SJCRH30 (cell line): ENCODE data around the gene TREX2. TPM values are rescaled to one million over a fixed set of nuclear protein-coding genes. Genes with fewer than 3 reads are reported as not detected.
"Not testable (repeated sequence)": the region's sequence is repeated elsewhere in the genome, so short reads cannot be mapped to it uniquely, and the experiment has no call there.

Source experiments
- DNase-seq, 2 experiments: peaks; one replicate each; pipeline ENCODE4 v3.0.0-alpha.2; 2015 to 2020
- H3K27ac ChIP-seq: fragments of 250-450 bp; sonication (Bioruptor Pico); 2 replicates; pipeline ENCODE4 v1.5.1; 2020; ENCODE audit warnings: mild to moderate bottlenecking, moderate library complexity
- H3K27me3 ChIP-seq: fragments of 250-450 bp; sonication (Bioruptor Pico); 2 replicates; pipeline ENCODE4 v1.5.1; 2020; ENCODE audit warnings: mild to moderate bottlenecking, moderate library complexity
- H3K36me3 ChIP-seq: fragments of 250-450 bp; sonication (Bioruptor Pico); 2 replicates; pipeline ENCODE4 v1.5.1; 2020; ENCODE audit warnings: mild to moderate bottlenecking, moderate library complexity
- H3K4me1 ChIP-seq: fragments of 250-450 bp; sonication (Bioruptor Pico); 2 replicates; pipeline ENCODE4 v1.5.1; 2020; ENCODE audit warnings: mild to moderate bottlenecking, moderate library complexity
- H3K4me3 ChIP-seq: fragments of 250-450 bp; sonication (Bioruptor Pico); 2 replicates; pipeline ENCODE4 v1.5.1; 2020; ENCODE audit warnings: mild to moderate bottlenecking, moderate library complexity
- H3K9me3 ChIP-seq: fragments of 250-450 bp; sonication (Bioruptor Pico); replicated peaks from 2 replicates; pipeline ENCODE4 v1.5.1; 2020; ENCODE audit warnings: mild to moderate bottlenecking, moderate library complexity
- total RNA-seq: library from RNA; depleted of rRNA; stranded (reverse); fragments of >200 nt; shearing (Covaris generic); gene quantifications from 2 replicates; pipeline ENCODE4 v1.2.3, GENCODE V29; 2014; rRNA removed

TREX2 gene
- total RNA-seq, 1 experiment from 2014 or later, result 0.67 TPM

- not testable (repeated sequence) for H3K27me3 ChIP-seq, H3K36me3 ChIP-seq, H3K27ac ChIP-seq, H3K9me3 ChIP-seq, DNase-seq, H3K4me3 ChIP-seq, H3K4me1 ChIP-seq
Observed at GRCh38 chrX:153404333-153404732, 41.5 kb downstream of the TREX2 start.

DNA sequence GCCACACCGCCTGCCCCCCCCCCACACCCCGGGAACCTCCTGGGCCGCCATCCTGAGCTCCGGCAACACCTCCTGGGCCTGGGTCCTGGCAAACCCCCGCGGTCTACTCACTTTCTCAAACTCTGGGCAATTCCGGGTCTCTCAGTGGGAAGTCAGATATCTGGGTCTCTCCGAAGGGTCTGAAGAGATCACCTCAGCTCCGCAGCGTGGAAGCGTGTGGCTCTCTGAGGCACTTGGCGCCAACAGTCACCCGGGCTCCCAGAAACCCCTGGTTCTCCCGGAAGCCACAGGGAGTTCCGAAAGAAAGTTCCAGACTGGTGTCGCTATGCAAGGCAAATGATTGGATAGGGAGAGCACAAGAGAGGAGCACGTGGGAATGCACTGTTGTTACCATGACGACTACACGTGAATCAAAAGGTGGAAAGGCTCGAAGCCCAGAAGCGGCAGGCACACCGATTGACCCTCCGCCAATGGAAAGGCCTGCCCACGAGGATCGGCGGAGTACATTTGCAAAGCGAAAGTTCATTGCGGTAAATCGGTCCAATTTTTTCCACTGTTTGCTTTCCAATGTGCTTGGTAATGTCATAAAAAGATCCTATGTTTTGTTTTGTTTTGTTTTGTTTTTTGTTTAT, 44.6 kb downstream of the TREX2 start, which contains the start of gene PNMA6E:
Gene PNMA6E (minus strand): TSS at position 218 of the 632 bp plus-strand sequence. CDS start 2,501 bp downstream, outside the sequence.
- no peak within 1 kb of the TSS for H3K27ac ChIP-seq
- no peak for DNase-seq
- no peaks in the 10 kb centered on the region for H3K9me3 ChIP-seq
- no peaks in the 10 kb centered on the region for H3K27me3 ChIP-seq
- H3K4me1 ChIP-seq, result no peaks in the 10 kb centered on the region
- no peak within 1 kb of the TSS for H3K4me3 ChIP-seq
- no peaks in the 10 kb centered on the region for H3K36me3 ChIP-seq

GRCh38 chrX:153400146-153401132, 45.4 kb downstream of the TREX2 start:
- no peaks in the 10 kb centered on the region for H3K4me1 ChIP-seq
- no peaks in the 10 kb centered on the region for H3K9me3 ChIP-seq
- no peaks in the 10 kb centered on the region for H3K36me3 ChIP-seq
- H3K27me3 ChIP-seq, result no peaks in the 10 kb centered on the region
- H3K27ac ChIP-seq, result no peak overlapping the region
- DNase-seq, result peak; percentile 24 to 51
- no peak overlapping the region for H3K4me3 ChIP-seq

- H3K36me3 ChIP-seq, result no peaks in the 10 kb centered on the region
- no peaks in the 10 kb centered on the region for H3K9me3 ChIP-seq
- H3K4me1 ChIP-seq, result no peaks in the 10 kb centered on the region
- no peak for DNase-seq
- H3K27ac ChIP-seq, result no peak overlapping the region
- no peak overlapping the region for H3K4me3 ChIP-seq
- H3K27me3 ChIP-seq, result no peaks in the 10 kb centered on the region
Observed at GRCh38 chrX:153398275-153398960, 47.4 kb downstream of the TREX2 start.

DNA sequence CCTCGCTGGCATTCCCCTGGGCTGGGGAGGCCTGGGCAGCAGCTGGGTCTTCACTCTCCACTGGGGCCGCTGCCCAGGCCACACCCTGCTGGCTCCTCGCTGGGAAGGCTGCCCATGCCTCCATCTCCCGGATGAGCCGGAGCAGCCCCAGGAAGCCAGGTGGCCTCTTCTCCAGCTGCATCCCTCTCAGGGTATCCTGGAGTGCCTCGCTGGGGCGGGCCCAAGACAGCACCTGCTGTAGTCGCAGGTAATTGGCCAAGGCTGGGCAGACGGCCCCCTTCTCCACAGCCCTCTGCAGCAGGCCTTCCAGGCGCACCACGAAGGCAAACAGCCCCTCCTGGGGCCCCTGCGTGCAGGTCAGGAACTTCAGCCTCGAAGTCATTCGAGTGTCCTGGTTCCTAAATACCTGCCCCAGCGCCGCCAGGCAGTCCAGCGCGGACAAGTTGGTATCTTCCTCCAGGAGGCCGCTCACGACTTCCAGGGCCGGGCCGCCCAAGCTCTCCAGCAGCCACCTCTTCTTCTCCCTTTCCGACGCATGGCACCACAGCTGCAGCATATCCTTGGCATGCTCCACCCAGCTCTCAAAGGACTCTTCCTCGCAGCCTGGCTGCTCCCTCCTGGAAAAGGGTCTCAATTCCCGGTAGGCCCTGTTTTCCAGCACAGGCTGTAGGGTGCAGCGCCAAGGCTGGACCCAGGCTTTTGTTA, 48.4 kb downstream of the TREX2 start:
- Histone ChIP-seq H3K36me3 (no peaks in the 10 kb centered on the region), H3K9me3 (no peaks in the 10 kb centered on the region), H3K27ac (no peak overlapping the region), H3K4me3 (no peak overlapping the region), H3K4me1 (no peaks in the 10 kb centered on the region), H3K27me3 (no peaks in the 10 kb centered on the region)
- no peak for DNase-seq

DNA sequence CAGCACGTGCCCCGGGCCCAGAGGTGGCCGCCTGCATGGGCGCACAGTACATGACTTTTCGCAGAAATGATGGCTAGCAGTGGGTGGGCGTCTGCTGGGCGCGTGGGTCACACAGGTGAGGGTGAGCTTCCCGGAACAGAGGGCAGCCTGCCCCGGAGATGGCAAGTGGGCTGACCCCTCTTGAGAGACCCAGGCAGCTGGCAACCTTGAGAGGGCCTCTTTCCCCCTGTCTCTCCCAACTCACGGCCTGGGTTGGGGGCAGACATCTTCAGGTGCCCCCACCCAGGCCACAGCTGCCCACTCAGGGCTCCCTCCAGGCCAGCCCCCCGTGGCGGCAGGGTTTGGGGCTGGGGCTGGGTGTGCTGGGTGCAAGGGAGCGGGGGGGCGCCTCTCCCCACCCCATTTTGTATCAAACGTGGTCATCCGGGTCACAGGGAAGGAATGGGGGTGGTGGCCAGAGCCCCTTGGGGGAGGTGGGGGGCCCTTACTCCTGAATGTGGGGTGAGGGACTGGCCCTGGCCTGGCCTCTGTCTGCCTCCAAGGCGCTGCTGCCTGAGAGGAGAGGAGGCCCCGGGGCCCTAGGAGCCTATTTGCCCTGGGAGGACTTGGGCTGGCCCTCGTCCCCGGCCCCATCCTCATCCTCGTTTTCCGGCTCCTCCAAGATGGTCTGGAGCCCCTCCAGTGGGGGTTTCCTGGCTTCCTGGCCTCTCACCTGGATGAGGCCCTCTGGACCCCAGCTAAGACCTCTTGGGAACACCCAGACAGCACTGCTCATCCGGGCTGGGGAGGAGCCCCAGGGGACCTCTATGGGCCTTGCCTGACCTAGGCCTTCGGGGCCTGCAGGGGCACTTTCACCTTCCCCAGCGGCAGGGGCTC, 49.3 kb downstream of the TREX2 start:
- no peak for DNase-seq
- Histone ChIP-seq H3K4me1 (no peaks in the 10 kb centered on the region), H3K27ac (no peak overlapping the region), H3K4me3 (no peak overlapping the region), H3K9me3 (no peaks in the 10 kb centered on the region), H3K27me3 (no peaks in the 10 kb centered on the region), H3K36me3 (no peaks in the 10 kb centered on the region)

DNA sequence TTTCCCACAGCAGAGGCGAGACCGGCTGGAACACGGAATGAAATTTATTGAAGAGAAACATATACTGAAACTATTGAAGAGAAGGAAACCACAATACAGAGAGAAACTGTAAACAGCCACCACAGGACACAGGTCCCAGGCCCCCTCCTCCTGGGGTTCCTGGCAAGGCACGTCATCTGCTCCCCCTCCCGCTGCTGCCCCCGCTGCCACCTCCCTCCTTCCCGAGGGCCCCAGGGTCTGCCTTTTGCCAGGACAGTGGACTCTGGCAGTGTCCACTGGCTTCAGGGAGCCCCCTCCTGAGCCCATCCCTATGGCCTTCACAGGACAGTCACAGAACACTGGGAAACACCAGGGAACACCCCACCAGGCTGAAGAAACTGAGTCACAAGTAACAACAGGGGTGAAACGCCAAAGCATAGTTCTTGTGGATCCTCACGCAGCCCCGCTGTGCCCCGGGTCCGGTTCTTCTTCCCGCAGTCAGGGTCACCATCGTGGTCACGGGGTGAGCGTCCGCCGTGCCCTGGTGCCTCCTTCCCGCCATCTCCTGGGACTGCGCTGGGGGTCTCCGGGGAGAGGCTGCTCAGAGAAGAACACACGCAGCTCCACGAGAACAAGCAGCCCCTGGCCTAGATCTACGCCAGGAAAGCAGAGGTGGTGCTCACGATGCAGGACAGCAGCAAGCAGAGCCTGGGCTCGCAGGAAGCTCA, 50.1 kb downstream of the TREX2 start:
- no peaks in the 10 kb centered on the region for H3K9me3 ChIP-seq
- no peaks in the 10 kb centered on the region for H3K36me3 ChIP-seq

GRCh38 chrX:153394612-153395011, 51.2 kb downstream of the TREX2 start:
- no peaks in the 10 kb centered on the region for H3K27me3 ChIP-seq
- H3K4me3 ChIP-seq, result no peak overlapping the region
- H3K27ac ChIP-seq, result no peak overlapping the region
- H3K9me3 ChIP-seq, result no peaks in the 10 kb centered on the region
- DNase-seq, result no peak
- no peaks in the 10 kb centered on the region for H3K36me3 ChIP-seq
- H3K4me1 ChIP-seq, result no peaks in the 10 kb centered on the region

More for the DNA sequence above, 50.1 kb downstream of the TREX2 start:
- no peak overlapping the region for H3K27ac ChIP-seq
- no peaks in the 10 kb centered on the region for H3K4me1 ChIP-seq
- no peak overlapping the region for H3K4me3 ChIP-seq
- no peak for DNase-seq
- no peaks in the 10 kb centered on the region for H3K27me3 ChIP-seq

Other genes starting within 250 kb of the TREX2 start
- gene PNMA6F, start 124.3 kb downstream of the TREX2 start, total RNA-seq, result not detected in 2 replicates
- 12.8 and 13.4 TPM in 2 replicates for gene ZNF275, start 111.9 kb downstream of the TREX2 start, total RNA-seq
- not detected in 2 replicates for gene PNMA6E, start 44.7 kb downstream of the TREX2 start, total RNA-seq
- not detected in 2 replicates for gene ZFP92, start 34.6 kb downstream of the TREX2 start, total RNA-seq
- gene HAUS7, start 24.5 kb upstream of the TREX2 start, total RNA-seq, result 29.6 and 29.8 TPM in 2 replicates
- 0.15 and 0.16 TPM in 2 replicates for gene BGN, start 48.9 kb upstream of the TREX2 start, total RNA-seq
- gene ATP2B3, start 71.6 kb upstream of the TREX2 start, total RNA-seq, result 0.05 and 0.06 TPM in 2 replicates
- 27.0 and 32.5 TPM in 2 replicates for gene CCNQ, start 153.1 kb upstream of the TREX2 start, total RNA-seq
- gene DUSP9, start 201.1 kb upstream of the TREX2 start, total RNA-seq, result 0.14 TPM in 1 of 2 replicates, not detected in the other
- gene PNCK, start 227.8 kb upstream of the TREX2 start, total RNA-seq, result not detected in 2 replicates
- 9.5 TPM in 2 replicates for gene SLC6A8, start 241.9 kb upstream of the TREX2 start, total RNA-seq